H1 (cell line): ENCODE measurements around the gene TRIM7. TPM values are rescaled to one million over a fixed set of nuclear protein-coding genes. Genes with fewer than 3 reads are reported as not detected.

Source experiments
- ATF2 ChIP-seq: IDR thresholded peaks from 2 replicates; pipeline ENCODE4 v1.6.1; 2012; ENCODE audit warnings: low read length, inconsistent platforms
- ATF3 ChIP-seq: IDR thresholded peaks from 2 replicates; pipeline ENCODE4 v1.6.1; 2011; ENCODE audit warnings: low read depth, mild to moderate bottlenecking, low read length; ENCODE audit not compliant: insufficient read depth
- E2F6 ChIP-seq: IDR thresholded peaks from 2 replicates; pipeline ENCODE4 v1.6.1; 2012; ENCODE audit warnings: inconsistent platforms
- KDM1A ChIP-seq: fragments of 200-600, 300-600 bp; sonication (generic); IDR thresholded peaks from 2 replicates; pipeline ENCODE4 v1.7.1; 2016; ENCODE audit warnings: mild to moderate bottlenecking, low read length, borderline replicate concordance
- MAX ChIP-seq: IDR thresholded peaks from 2 replicates; pipeline ENCODE4 v1.6.1; 2012; ENCODE audit warnings: inconsistent platforms
- RFX5 ChIP-seq: IDR thresholded peaks from 2 replicates; pipeline ENCODE4 v1.6.1; 2011; ENCODE audit warnings: low read depth, low read length, improper control_type of control experiment, borderline replicate concordance
- TAF1 ChIP-seq: IDR thresholded peaks from 2 replicates; pipeline ENCODE4 v1.6.1; 2011; ENCODE audit warnings: mild to moderate bottlenecking, low read depth, low read length
- polyA plus RNA-seq, 7 experiments: library from polyadenylated mRNA; depleted of rRNA in 3 of 7; stranded (reverse) in 5 of 7; unstranded in 2 of 7; fragments of >200 nt in 5 of 7; fragments of 200-250 nt in 2 of 7; gene quantifications; 1 replicate in 5 of 7; 2 replicates in 1 of 7; 4 replicates in 1 of 7; pipeline versions ENCODE4 v1.2.1 to v1.2.3, GENCODE V29; 2011 to 2013; ENCODE audit warnings: missing spikeins in 2 of 7, mixed read lengths in 2 of 7
- total RNA-seq: library from RNA; stranded (reverse); fragmentation: NEBNext Ultra II Directional; extraction: Animal tissue kit (Norgen Biotek cat#: 25700); gene quantifications from 2 replicates; pipeline ENCODE4 v1.2.1, GENCODE V29; 2021

TRIM7 gene
- total and polyA plus RNA-seq, 2 of the 8 experiments (the other 6 are each of a cell fraction or from before 2014, with no cell fraction given), result 0.36 to 0.47 TPM

GRCh38 chr5:181207960-181208253, 2.9 kb upstream of the TRIM7 start (continued):
- no peak for TF ChIP-seq E2F6
- TF ChIP-seq MAX, result no peak
- TF ChIP-seq TAF1, result no peak
- TF ChIP-seq RFX5, result no peak
- TF ChIP-seq KDM1A, result no peak
- no peak for TF ChIP-seq ATF2
- TF ChIP-seq ATF3, result no peak
- TF ChIP-seq, all 59 proteins: peak for 0
